ENCODE data around the gene TAF1C. TPM values are rescaled to one million over a fixed set of nuclear protein-coding genes. Genes with fewer than 3 reads are reported as not detected.

Gene TAF1C
- total RNA-seq, 3 donors from 2014 or later (not counting 1 experiment from before 2014, with no cell fraction given), result 89.0 to 97.7 (median 91.9) TPM

GRCh38 chr16:84161037-84161436, 25.8 kb downstream of the TAF1C start:
- WGBS (ENCODE audit: insufficient coverage), result 81% methylated on average over 10 of the region's 10 CpGs
- H3K9me3 Mint-ChIP-seq, result no peaks in the 10 kb centered on the region
- H3K4me1 Mint-ChIP-seq, result no peaks in the 10 kb centered on the region

GRCh38 chr16:84159800-84160199, 27.1 kb downstream of the TAF1C start:
- no peak for TF ChIP-seq CTCF (IDR thresholded peaks at IDR 0.05)
- no peaks in the 10 kb centered on the region for H3K36me3 ChIP-seq (ENCODE audit: control insufficient read depth, insufficient read depth, low read length)
- H3K4me3 Mint-ChIP-seq, result no peak overlapping the region
- intact Hi-C loops (cut with micrococcal nuclease), result no loop called here
- H3K9me3 Mint-ChIP-seq, result no peaks in the 10 kb centered on the region
- H3K27ac ChIP-seq (ENCODE audit: low read length), result no peak overlapping the region
- H3K4me3 ChIP-seq (ENCODE audit: low read length), result no peak overlapping the region
- ATAC-seq, result no peak
- no CpG with 5 or more reads among the region's 1 CpG for WGBS (ENCODE audit: insufficient coverage)
- H3K36me3 Mint-ChIP-seq, result no peaks in the 10 kb centered on the region
- DNase-seq, result no peak
- no peak overlapping the region for H3K27ac Mint-ChIP-seq
- no peaks in the 10 kb centered on the region for H3K4me1 ChIP-seq (ENCODE audit: control insufficient read depth, insufficient read depth, low read length)
- H3K27me3 Mint-ChIP-seq (ENCODE audit: low read depth in 2 of 2), result peaks cover 22 to 54% of the 10 kb centered on the region in 2 donors
- H3K9me3 ChIP-seq (ENCODE audit: control insufficient read depth, insufficient read depth, low read length), result no peaks in the 10 kb centered on the region
- no peaks in the 10 kb centered on the region for H3K4me1 Mint-ChIP-seq
- H3K27me3 ChIP-seq (ENCODE audit: control insufficient read depth, insufficient read depth, low read length), result no peaks in the 10 kb centered on the region

More at GRCh38 chr16:84161037-84161436, 25.8 kb downstream of the TAF1C start:
- Histone ChIP-seq H3K27ac (ENCODE audit: low read length) (no peak overlapping the region), H3K9me3 (ENCODE audit: control insufficient read depth, insufficient read depth, low read length) (no peaks in the 10 kb centered on the region), H3K27me3 (ENCODE audit: control insufficient read depth, insufficient read depth, low read length) (no peaks in the 10 kb centered on the region), H3K4me1 (ENCODE audit: control insufficient read depth, insufficient read depth, low read length) (no peaks in the 10 kb centered on the region), H3K4me3 (ENCODE audit: low read length) (no peak overlapping the region), H3K36me3 (ENCODE audit: control insufficient read depth, insufficient read depth, low read length) (no peaks in the 10 kb centered on the region)
- peaks cover 24 to 56% of the 10 kb centered on the region in 2 donors for H3K27me3 Mint-ChIP-seq (ENCODE audit: low read depth in 2 of 2)
- TF ChIP-seq CTCF (IDR thresholded peaks at IDR 0.05), result no peak
- no peaks in the 10 kb centered on the region for H3K36me3 Mint-ChIP-seq
- intact Hi-C loops (cut with micrococcal nuclease), result no loop called here
- ATAC-seq (no peak), DNase-seq (no peak)
- H3K4me3 Mint-ChIP-seq, result no peak overlapping the region
- no peak overlapping the region for H3K27ac Mint-ChIP-seq

- no peak overlapping the region for H3K4me3 ChIP-seq (ENCODE audit: low read length)
- H3K27ac ChIP-seq (ENCODE audit: low read length), result no peak overlapping the region
- Mint-ChIP-seq H3K9me3 (no peaks in the 10 kb centered on the region), H3K4me3 (no peak overlapping the region), H3K27ac (no peak overlapping the region), H3K36me3 (no peaks in the 10 kb centered on the region), H3K4me1 (no peaks in the 10 kb centered on the region), H3K27me3 (ENCODE audit: low read depth in 2 of 2) (peaks cover 22 to 46% of the 10 kb centered on the region in 2 donors)
- TF ChIP-seq CTCF (IDR thresholded peaks at IDR 0.05), result no peak
- DNase-seq, result no peak
- H3K36me3 ChIP-seq (ENCODE audit: control insufficient read depth, insufficient read depth, low read length), result no peaks in the 10 kb centered on the region
- no peaks in the 10 kb centered on the region for H3K4me1 ChIP-seq (ENCODE audit: control insufficient read depth, insufficient read depth, low read length)
- no peaks in the 10 kb centered on the region for H3K27me3 ChIP-seq (ENCODE audit: control insufficient read depth, insufficient read depth, low read length)
- intact Hi-C loops (cut with micrococcal nuclease), result no loop called here
- WGBS (ENCODE audit: insufficient coverage), result 38% methylated on average over 9 of the region's 9 CpGs
- no peak for ATAC-seq
- no peaks in the 10 kb centered on the region for H3K9me3 ChIP-seq (ENCODE audit: control insufficient read depth, insufficient read depth, low read length)
Measured at GRCh38 chr16:84159007-84159406, 27.9 kb downstream of the TAF1C start.

GRCh38 chr16:84156342-84156784, 30.5 kb downstream of the TAF1C start:
- ATAC-seq (no peak), DNase-seq (no peak)
- H3K27ac ChIP-seq (ENCODE audit: low read length), result no peak overlapping the region
- Mint-ChIP-seq H3K4me3 (no peak overlapping the region), H3K4me1 (no peaks in the 10 kb centered on the region), H3K36me3 (no peaks in the 10 kb centered on the region), H3K9me3 (no peaks in the 10 kb centered on the region), H3K27ac (no peak overlapping the region), H3K27me3 (ENCODE audit: low read depth in 2 of 2) (peaks cover 23 to 46% of the 10 kb centered on the region in 2 donors)
- no peaks in the 10 kb centered on the region for H3K27me3 ChIP-seq (ENCODE audit: control insufficient read depth, insufficient read depth, low read length)
- H3K4me3 ChIP-seq (ENCODE audit: low read length), result no peak overlapping the region
- H3K9me3 ChIP-seq (ENCODE audit: control insufficient read depth, insufficient read depth, low read length), result no peaks in the 10 kb centered on the region
- TF ChIP-seq CTCF (IDR thresholded peaks at IDR 0.05), result no peak
- no peaks in the 10 kb centered on the region for H3K4me1 ChIP-seq (ENCODE audit: control insufficient read depth, insufficient read depth, low read length)
- intact Hi-C loops (cut with micrococcal nuclease), result no loop called here
- 65% methylated on average over 5 of the region's 5 CpGs for WGBS (ENCODE audit: insufficient coverage)
- H3K36me3 ChIP-seq (ENCODE audit: control insufficient read depth, insufficient read depth, low read length), result no peaks in the 10 kb centered on the region

Measured in natural killer cell (primary cell).